ENCODE data around the gene NRDC.

NRDC gene

DNA sequence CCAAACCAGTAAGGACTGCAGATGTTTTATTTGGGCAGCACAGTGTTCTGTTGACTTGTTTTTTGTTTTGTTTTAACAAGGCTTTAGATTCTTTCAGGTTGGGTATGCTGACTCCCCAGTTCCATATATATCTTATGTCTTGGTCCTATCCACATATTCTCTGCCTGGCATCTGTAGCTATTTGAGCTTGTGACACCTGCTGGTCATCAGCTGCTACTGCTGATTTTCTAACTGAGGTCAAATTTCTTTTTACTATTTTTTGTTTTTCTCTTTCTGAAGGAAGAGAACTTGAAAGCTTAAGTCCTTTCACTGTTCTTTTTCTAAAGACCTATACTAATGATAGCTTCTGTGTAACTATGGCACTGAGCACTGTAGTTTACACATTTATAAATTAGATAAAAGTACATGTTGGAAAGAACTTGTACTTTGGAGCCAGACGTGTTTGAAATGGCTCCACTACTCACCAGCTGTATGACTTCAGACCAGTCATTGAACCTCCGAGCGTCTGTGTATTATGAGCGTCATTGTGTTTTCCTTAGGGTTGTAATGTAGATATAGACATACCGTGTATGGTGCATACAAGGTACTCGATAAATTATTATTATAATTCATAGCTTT is 109.4 kb downstream of the NRDC start:
- Histone ChIP-seq H3K9me3 (replicated peaks; ENCODE audit: insufficient read depth, low read length) (no peaks in the 10 kb centered on the region), H3K4me1 (ENCODE audit: low read length) (peaks cover 7% of the 10 kb centered on the region), H3K79me2 (ENCODE audit: low read length) (peaks cover 39% of the 10 kb centered on the region), H3K9ac (ENCODE audit: low read length) (no peak overlapping the region), H3K4me2 (ENCODE audit: low read depth, low read length) (peak overlapping the region; percentile 8; the same call in 1 of the 2 replicates), H3K27ac (ENCODE audit: low read length) (peak overlapping the region; percentile 44; the same call in 1 of the 2 replicates), H3K9me2 (replicated peaks; ENCODE audit: insufficient read depth, low read length) (no peaks in the 10 kb centered on the region), H3K36me3 (replicated peaks; ENCODE audit: insufficient read depth, low read length) (peaks cover 14% of the 10 kb centered on the region; the same call in 1 of the 2 replicates), H3F3A (ENCODE audit: insufficient read depth, low read length) (peaks cover 9% of the 10 kb centered on the region), H4K20me1 (ENCODE audit: insufficient read depth, low read length) (no peaks in the 10 kb centered on the region), H2AFZ (ENCODE audit: low read length) (no peak overlapping the region), H3K27me3 (replicated peaks; ENCODE audit: insufficient read depth, low read length) (no peaks in the 10 kb centered on the region), H3K4me3 (ENCODE audit: low read length) (no peak overlapping the region)
- TF ChIP-seq EZH2phosphoT487 (IDR thresholded peaks at IDR 0.05; ENCODE audit: low read length) (no peak), EZH2 (optimal IDR thresholded peaks at IDR 0.05; ENCODE audit: low read depth, low read length) (no peak)
- TF ChIP-seq, protein P1, sequence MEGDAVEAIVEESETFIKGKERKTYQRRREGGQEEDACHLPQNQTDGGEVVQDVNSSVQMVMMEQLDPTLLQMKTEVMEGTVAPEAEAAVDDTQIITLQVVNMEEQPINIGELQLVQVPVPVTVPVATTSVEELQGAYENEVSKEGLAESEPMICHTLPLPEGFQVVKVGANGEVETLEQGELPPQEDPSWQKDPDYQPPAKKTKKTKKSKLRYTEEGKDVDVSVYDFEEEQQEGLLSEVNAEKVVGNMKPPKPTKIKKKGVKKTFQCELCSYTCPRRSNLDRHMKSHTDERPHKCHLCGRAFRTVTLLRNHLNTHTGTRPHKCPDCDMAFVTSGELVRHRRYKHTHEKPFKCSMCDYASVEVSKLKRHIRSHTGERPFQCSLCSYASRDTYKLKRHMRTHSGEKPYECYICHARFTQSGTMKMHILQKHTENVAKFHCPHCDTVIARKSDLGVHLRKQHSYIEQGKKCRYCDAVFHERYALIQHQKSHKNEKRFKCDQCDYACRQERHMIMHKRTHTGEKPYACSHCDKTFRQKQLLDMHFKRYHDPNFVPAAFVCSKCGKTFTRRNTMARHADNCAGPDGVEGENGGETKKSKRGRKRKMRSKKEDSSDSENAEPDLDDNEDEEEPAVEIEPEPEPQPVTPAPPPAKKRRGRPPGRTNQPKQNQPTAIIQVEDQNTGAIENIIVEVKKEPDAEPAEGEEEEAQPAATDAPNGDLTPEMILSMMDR (IDR thresholded peaks at IDR 0.05; ENCODE audit: low read length): peak; percentile 84
- DNase-seq: peak; percentile 72

DNA sequence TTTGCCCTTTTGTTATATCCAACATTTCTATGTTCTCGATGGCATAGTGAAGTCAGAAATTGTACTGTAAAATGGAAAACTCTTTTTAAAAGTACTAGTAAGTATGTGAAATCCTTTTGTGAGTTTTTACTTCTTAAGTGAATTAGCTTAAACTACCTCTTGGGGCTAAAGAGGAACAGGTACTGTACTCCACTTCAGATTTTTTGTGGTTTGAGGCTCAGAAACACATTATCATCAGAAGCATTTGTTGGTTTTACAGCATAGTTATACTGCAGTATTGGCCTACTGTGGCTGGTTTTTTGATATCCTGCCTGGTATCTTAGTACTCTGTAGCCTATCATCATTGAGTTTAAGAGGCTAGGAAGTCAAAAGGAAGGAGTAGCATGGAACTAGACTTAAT is 117.2 kb downstream of the NRDC start:
- H3K4me2 ChIP-seq (ENCODE audit: low read depth, low read length): no peak overlapping the region
- H3K36me3 ChIP-seq (replicated peaks; ENCODE audit: insufficient read depth, low read length): peaks cover under 1% of the 10 kb centered on the region; the same call in 1 of the 2 replicates
- H3K9me2 ChIP-seq (replicated peaks; ENCODE audit: insufficient read depth, low read length): no peaks in the 10 kb centered on the region
- DNase-seq: no peak
- no peaks in the 10 kb centered on the region for H4K20me1 ChIP-seq (ENCODE audit: insufficient read depth, low read length)
- TF ChIP-seq EZH2 (optimal IDR thresholded peaks at IDR 0.05; ENCODE audit: low read depth, low read length) (no peak), EZH2phosphoT487 (IDR thresholded peaks at IDR 0.05; ENCODE audit: low read length) (no peak)
- TF ChIP-seq, protein P1 (IDR thresholded peaks at IDR 0.05; ENCODE audit: low read length): no peak
- H3K4me1 ChIP-seq (ENCODE audit: low read length): no peaks in the 10 kb centered on the region; the same call in none of the 2 replicates
- H3K4me3 ChIP-seq (ENCODE audit: low read length): no peak overlapping the region
- H3K9me3 ChIP-seq (replicated peaks; ENCODE audit: insufficient read depth, low read length): no peaks in the 10 kb centered on the region
- no peak overlapping the region for H2AFZ ChIP-seq (ENCODE audit: low read length)
- no peaks in the 10 kb centered on the region for H3K27me3 ChIP-seq (replicated peaks; ENCODE audit: insufficient read depth, low read length)
- peaks cover 5% of the 10 kb centered on the region; the same call in 1 of the 2 replicates for H3F3A ChIP-seq (ENCODE audit: insufficient read depth, low read length)
- no peak overlapping the region for H3K9ac ChIP-seq (ENCODE audit: low read length)
- H3K27ac ChIP-seq (ENCODE audit: low read length): no peak overlapping the region
- no peaks in the 10 kb centered on the region for H3K79me2 ChIP-seq (ENCODE audit: low read length)

DNA sequence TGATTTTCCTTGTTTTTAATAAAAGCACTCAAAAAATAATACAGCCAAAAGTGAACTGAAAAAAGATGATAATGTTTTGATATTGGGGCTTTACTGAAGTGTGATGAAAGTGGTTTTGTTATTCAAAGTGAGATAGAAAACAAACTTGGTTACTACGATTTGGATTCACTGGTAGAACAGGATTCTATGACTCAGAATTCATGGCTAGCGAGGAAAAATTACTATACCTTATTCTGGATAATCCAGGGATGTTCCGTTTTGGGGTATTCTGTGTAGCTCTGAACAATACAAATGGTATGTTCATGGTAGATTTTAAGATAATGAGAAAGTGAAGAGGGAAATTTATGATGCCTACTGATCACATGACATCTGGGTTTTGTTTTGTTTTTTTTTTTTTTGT is 117.7 kb downstream of the NRDC start:
- H4K20me1 ChIP-seq (ENCODE audit: insufficient read depth, low read length): no peaks in the 10 kb centered on the region
- peaks cover 5% of the 10 kb centered on the region; the same call in 1 of the 2 replicates for H3F3A ChIP-seq (ENCODE audit: insufficient read depth, low read length)
- no peak for DNase-seq
- no peak overlapping the region for H3K9ac ChIP-seq (ENCODE audit: low read length)
- H3K27ac ChIP-seq (ENCODE audit: low read length): no peak overlapping the region
- 0 out of 2 replicates have a peak, but pooled peaks cover 3% of the 10 kb centered on the region for H3K79me2 ChIP-seq (ENCODE audit: low read length)
- no peaks in the 10 kb centered on the region; the same call in none of the 2 replicates for H3K4me1 ChIP-seq (ENCODE audit: low read length)
- H3K36me3 ChIP-seq (replicated peaks; ENCODE audit: insufficient read depth, low read length): peaks cover 5% of the 10 kb centered on the region; the same call in 1 of the 2 replicates
- no peak overlapping the region for H3K4me2 ChIP-seq (ENCODE audit: low read depth, low read length)
- H3K27me3 ChIP-seq (replicated peaks; ENCODE audit: insufficient read depth, low read length): no peaks in the 10 kb centered on the region
- TF ChIP-seq, protein P1 (IDR thresholded peaks at IDR 0.05; ENCODE audit: low read length): no peak
- TF ChIP-seq EZH2phosphoT487 (IDR thresholded peaks at IDR 0.05; ENCODE audit: low read length): no peak
- TF ChIP-seq EZH2 (optimal IDR thresholded peaks at IDR 0.05; ENCODE audit: low read depth, low read length): no peak
- no peak overlapping the region for H3K4me3 ChIP-seq (ENCODE audit: low read length)
- no peaks in the 10 kb centered on the region for H3K9me2 ChIP-seq (replicated peaks; ENCODE audit: insufficient read depth, low read length)
- no peak overlapping the region for H2AFZ ChIP-seq (ENCODE audit: low read length)
- H3K9me3 ChIP-seq (replicated peaks; ENCODE audit: insufficient read depth, low read length): no peaks in the 10 kb centered on the region
